Transverse colon (tissue), 4 donors: ENCODE measurements around the gene TRAF7.

Experiments
- CTCF ChIP-seq, 5 experiments: fragments of 200-600 bp in 3 of 5; fragments of 450-650 bp in 2 of 5; sonication (generic) in 3 of 5; IDR thresholded peaks; 1 replicate in 2 of 5; 2 replicates in 3 of 5; pipeline ENCODE4 v1.5.1; 2016 to 2017; ENCODE audit warnings: antibody characterized with exemption in 5 of 5, inconsistent platforms in 3 of 5, mild to moderate bottlenecking in 2 of 5, moderate library complexity in 1 of 5
- POLR2A ChIP-seq: fragments of 450-650 bp; IDR thresholded peaks from one replicate; pipeline ENCODE4 v1.6.1; 2016; ENCODE audit warnings: antibody characterized with exemption, mild to moderate bottlenecking, moderate library complexity
- POLR2AphosphoS5 ChIP-seq, 3 donors: sonication (generic); formaldehyde crosslinking; IDR thresholded peaks; one replicate each; pipeline ENCODE4 v1.6.1; 2016; ENCODE audit warnings: antibody characterized with exemption in 3 of 3

- TF ChIP-seq POLR2A, result no peak
- TF ChIP-seq CTCF (IDR thresholded peaks at IDR 0.05), result no peak
- no peak for TF ChIP-seq POLR2AphosphoS5 (IDR thresholded peaks at IDR 0.05)
These were observed 11.6 kb upstream of the TRAF7 start for GRCh38 chr16:2143878-2144485.
